K562 (cell line): ENCODE measurements around the gene PIH1D1. TPM values are rescaled to one million over a fixed set of nuclear protein-coding genes. Genes with fewer than 3 reads are reported as not detected.
A peak's percentile ranks its signal among the peaks of the same experiment; 100 is the strongest.

Experiments
- CBX1 ChIP-seq: sonication (generic); IDR thresholded peaks from 2 replicates; pipeline ENCODE4 v1.6.1; 2016; ENCODE audit warnings: antibody characterized with exemption, low read depth, mild to moderate bottlenecking
- DPF2 ChIP-seq: fragments of 450-650 bp; IDR thresholded peaks from 2 replicates; pipeline ENCODE4 v1.6.1; 2016
- EGR1 ChIP-seq: fragments of 450-650 bp; conservative IDR thresholded peaks from 2 replicates; pipeline ENCODE4 v1.6.1; 2017; ENCODE audit warnings: mild to moderate bottlenecking
- EP300 ChIP-seq: IDR thresholded peaks from 2 replicates; pipeline ENCODE4 v1.6.1; 2012; ENCODE audit warnings: low read length, improper control_type of control experiment
- FIP1L1 ChIP-seq: fragments of 200-400 bp; formaldehyde crosslinking; IDR thresholded peaks from 2 replicates; pipeline ENCODE4 v1.6.1; 2018; ENCODE audit warnings: mild to moderate bottlenecking, low read depth, low read length; ENCODE audit not compliant: poor library complexity, severe bottlenecking
- GATA2 ChIP-seq: sonication (generic); formaldehyde crosslinking; IDR thresholded peaks from 2 replicates; pipeline ENCODE4 v1.4.0; 2020; ENCODE audit warnings: mild to moderate bottlenecking, missing genetic modification reagents
- PHF20 ChIP-seq: fragments of 450-650 bp; IDR thresholded peaks from 2 replicates; pipeline ENCODE4 v1.6.1; 2018; ENCODE audit not compliant: partially characterized antibody
- POLR2AphosphoS2 ChIP-seq: IDR thresholded peaks from 2 replicates; pipeline ENCODE4 v1.6.1; 2012; ENCODE audit warnings: low read length, improper control_type of control experiment
- SRSF9 ChIP-seq: fragments of 200-400 bp; formaldehyde crosslinking; IDR thresholded peaks from 2 replicates; pipeline ENCODE4 v1.6.1; 2017; ENCODE audit warnings: low read depth, low read length, borderline replicate concordance
- TAF1 ChIP-seq: IDR thresholded peaks from 2 replicates; pipeline ENCODE4 v1.6.1; 2011; ENCODE audit warnings: mild to moderate bottlenecking, low read length, moderate library complexity; ENCODE audit not compliant: insufficient read depth, control insufficient read depth, severe bottlenecking; ENCODE audit errors: extremely low read depth
- U2AF2 ChIP-seq: fragments of 200-400 bp; formaldehyde crosslinking; optimal IDR thresholded peaks from 2 replicates; pipeline ENCODE3; 2017; ENCODE audit warnings: low read depth, mild to moderate bottlenecking, low read length
- XRCC3 ChIP-seq: fragments of 450-650 bp; IDR thresholded peaks from 2 replicates; pipeline ENCODE4 v1.6.1; 2017; ENCODE audit warnings: mild to moderate bottlenecking, moderate library complexity
- XRCC4 ChIP-seq: IDR thresholded peaks from one replicate; pipeline ENCODE4 v1.6.1; 2011; ENCODE audit not compliant: insufficient read depth, insufficient read length; ENCODE audit errors: extremely low read depth
- ZNF316 ChIP-seq: fragments of 450-650 bp; IDR thresholded peaks from 2 replicates; pipeline ENCODE4 v1.6.1; 2016
- ZNF431 ChIP-seq: sonication (generic); formaldehyde crosslinking; IDR thresholded peaks from 2 replicates; pipeline ENCODE4 v1.8.0; 2022; ENCODE audit warnings: mild to moderate bottlenecking, missing genetic modification reagents
- ZNF699 ChIP-seq: fragments of 250-450 bp; sonication (Bioruptor Pico); IDR thresholded peaks from 2 replicates; pipeline ENCODE4 v1.8.0; 2021; ENCODE audit warnings: mild to moderate bottlenecking, moderate library complexity; ENCODE audit not compliant: insufficient replicate concordance
- ZZZ3 ChIP-seq: fragments of 450-650 bp; IDR thresholded peaks from 2 replicates; pipeline ENCODE4 v1.6.1; 2016; ENCODE audit warnings: antibody characterized with exemption, mild to moderate bottlenecking, moderate library complexity
- polyA plus RNA-seq, 8 experiments: library from polyadenylated mRNA; depleted of rRNA in 4 of 8; stranded (reverse) in 5 of 8; unstranded in 3 of 8; fragments of >200 nt; fragmentation: Nextera tagmentation in 2 of 8; fragmentation: Illumina TruSeq in 1 of 8; extraction: Ambion mirVana in 2 of 8; extraction: Trizol in 1 of 8; gene quantifications; 2 replicates each; pipeline versions ENCODE4 v1.2.1 to v1.2.3, GENCODE V29; 2011 to 2014; ENCODE audit warnings: inconsistent platforms in 1 of 8, missing spikeins in 1 of 8
- total RNA-seq, 7 experiments: library from RNA; depleted of rRNA in 6 of 7; stranded (reverse); fragments of >200 nt in 6 of 7; fragmentation: Illumina TruSeq in 2 of 7; extraction: Trizol in 2 of 7; gene quantifications; 2 replicates each; pipeline versions ENCODE4 v1.2.1 to v1.2.3, GENCODE V29; 2011 to 2021; ENCODE audit warnings: low replicate concordance in 1 of 7
- TF ChIP-seq, protein P1 (sequence below): fragments of 250-450 bp; sonication (Bioruptor Pico); IDR thresholded peaks from 2 replicates; pipeline ENCODE4 v1.8.0; 2022; ENCODE audit warnings: moderate library complexity, mild to moderate bottlenecking, inconsistent platforms
- TF ChIP-seq, protein P2 (sequence below): fragments of 450-650 bp; conservative IDR thresholded peaks from 2 replicates; pipeline ENCODE4 v1.6.1; 2016; ENCODE audit warnings: missing genetic modification characterization, low read depth, mild to moderate bottlenecking, control low read depth, missing compliant biosample characterization
- TF ChIP-seq, protein P3 (sequence below), 2 experiments: fragments of 150-350 bp in 1 of 2; IDR thresholded peaks; 2 replicates each; pipeline ENCODE4 v1.6.1; 2012 to 2016; ENCODE audit warnings: low read depth in 2 of 2, low read length in 2 of 2, mild to moderate bottlenecking in 1 of 2, moderate library complexity in 1 of 2
- TF ChIP-seq, protein P4 (sequence below): sonication (generic); formaldehyde crosslinking; IDR thresholded peaks from 2 replicates; pipeline ENCODE4 v1.8.1; 2023; ENCODE audit warnings: mild to moderate bottlenecking, missing genetic modification reagents, moderate library complexity

PIH1D1 gene
- total and polyA plus RNA-seq, 9 of the 15 experiments (the other 6 are each of a cell fraction or from before 2014, with no cell fraction given): 26.5 to 224 (median 137) TPM

DNA sequence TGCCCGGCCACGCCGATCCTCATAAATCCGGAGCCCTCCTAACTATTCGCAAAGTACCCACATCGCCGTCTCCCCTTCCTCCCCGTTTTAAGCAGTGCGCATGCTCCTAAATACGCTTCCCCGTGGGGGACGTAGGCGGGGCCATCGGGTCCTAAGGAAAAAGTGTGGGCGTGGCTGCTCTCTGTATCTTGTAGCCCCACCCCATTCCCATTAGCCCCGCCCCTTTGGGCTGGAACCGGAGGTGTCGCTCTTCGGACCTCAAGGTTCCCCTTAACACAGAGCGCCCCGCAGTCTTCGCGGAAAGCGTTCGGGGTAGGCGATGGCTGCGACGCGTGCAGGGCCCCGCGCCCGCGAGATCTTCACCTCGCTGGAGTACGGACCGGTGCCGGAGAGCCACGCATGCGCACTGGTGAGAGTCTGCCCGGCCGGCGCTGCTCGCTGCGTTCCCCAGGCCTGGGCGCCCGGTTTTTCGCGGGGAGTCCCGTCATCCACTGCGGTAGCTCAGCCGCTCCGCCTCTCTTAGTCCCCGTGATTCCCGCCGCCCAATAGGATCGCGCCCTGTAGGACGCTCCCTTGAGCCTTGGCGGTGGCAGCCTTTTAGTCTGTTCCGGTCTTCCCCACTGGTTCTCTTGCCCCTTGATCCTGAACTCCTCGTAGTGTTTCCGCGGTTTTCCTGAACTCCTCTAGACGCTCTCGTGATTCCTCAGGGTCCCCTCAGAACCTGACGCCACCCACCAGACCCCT, 1.6 kb upstream of the PIH1D1 start, which contains the start of gene ALDH16A1 (continued):
- TF ChIP-seq POLR2AphosphoS2 (peak; percentile 88; the same call in 1 of the 2 replicates), ZNF699 (no peak), ZZZ3 (no peak), ZNF431 (CRISPR knock-in tag) (no peak; the same call in 1 of the 2 replicates), DPF2 (no peak), FIP1L1 (peak; percentile 54), SRSF9 (no peak), GATA2 (no peak), CBX1 (peak; percentile 38; the same call in 1 of the 2 replicates), PHF20 (peak; percentile 84), EP300 (no peak), TAF1 (peak; percentile 95), ZNF316 (no peak), XRCC4 (no peak), EGR1 (peak; percentile 73), U2AF2 (no peak), XRCC3 (no peak)
- TF ChIP-seq, protein P1, sequence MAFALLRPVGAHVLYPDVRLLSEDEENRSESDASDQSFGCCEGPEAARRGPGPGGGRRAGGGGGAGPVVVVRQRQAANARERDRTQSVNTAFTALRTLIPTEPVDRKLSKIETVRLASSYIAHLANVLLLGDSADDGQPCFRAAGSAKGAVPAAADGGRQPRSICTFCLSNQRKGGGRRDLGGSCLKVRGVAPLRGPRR (CRISPR knock-in tag): no peak
- TF ChIP-seq, protein P2, sequence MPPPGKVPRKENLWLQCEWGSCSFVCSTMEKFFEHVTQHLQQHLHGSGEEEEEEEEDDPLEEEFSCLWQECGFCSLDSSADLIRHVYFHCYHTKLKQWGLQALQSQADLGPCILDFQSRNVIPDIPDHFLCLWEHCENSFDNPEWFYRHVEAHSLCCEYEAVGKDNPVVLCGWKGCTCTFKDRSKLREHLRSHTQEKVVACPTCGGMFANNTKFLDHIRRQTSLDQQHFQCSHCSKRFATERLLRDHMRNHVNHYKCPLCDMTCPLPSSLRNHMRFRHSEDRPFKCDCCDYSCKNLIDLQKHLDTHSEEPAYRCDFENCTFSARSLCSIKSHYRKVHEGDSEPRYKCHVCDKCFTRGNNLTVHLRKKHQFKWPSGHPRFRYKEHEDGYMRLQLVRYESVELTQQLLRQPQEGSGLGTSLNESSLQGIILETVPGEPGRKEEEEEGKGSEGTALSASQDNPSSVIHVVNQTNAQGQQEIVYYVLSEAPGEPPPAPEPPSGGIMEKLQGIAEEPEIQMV (tag): no peak
- TF ChIP-seq, protein P3, sequence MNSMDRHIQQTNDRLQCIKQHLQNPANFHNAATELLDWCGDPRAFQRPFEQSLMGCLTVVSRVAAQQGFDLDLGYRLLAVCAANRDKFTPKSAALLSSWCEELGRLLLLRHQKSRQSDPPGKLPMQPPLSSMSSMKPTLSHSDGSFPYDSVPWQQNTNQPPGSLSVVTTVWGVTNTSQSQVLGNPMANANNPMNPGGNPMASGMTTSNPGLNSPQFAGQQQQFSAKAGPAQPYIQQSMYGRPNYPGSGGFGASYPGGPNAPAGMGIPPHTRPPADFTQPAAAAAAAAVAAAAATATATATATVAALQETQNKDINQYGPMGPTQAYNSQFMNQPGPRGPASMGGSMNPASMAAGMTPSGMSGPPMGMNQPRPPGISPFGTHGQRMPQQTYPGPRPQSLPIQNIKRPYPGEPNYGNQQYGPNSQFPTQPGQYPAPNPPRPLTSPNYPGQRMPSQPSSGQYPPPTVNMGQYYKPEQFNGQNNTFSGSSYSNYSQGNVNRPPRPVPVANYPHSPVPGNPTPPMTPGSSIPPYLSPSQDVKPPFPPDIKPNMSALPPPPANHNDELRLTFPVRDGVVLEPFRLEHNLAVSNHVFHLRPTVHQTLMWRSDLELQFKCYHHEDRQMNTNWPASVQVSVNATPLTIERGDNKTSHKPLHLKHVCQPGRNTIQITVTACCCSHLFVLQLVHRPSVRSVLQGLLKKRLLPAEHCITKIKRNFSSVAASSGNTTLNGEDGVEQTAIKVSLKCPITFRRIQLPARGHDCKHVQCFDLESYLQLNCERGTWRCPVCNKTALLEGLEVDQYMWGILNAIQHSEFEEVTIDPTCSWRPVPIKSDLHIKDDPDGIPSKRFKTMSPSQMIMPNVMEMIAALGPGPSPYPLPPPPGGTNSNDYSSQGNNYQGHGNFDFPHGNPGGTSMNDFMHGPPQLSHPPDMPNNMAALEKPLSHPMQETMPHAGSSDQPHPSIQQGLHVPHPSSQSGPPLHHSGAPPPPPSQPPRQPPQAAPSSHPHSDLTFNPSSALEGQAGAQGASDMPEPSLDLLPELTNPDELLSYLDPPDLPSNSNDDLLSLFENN (IDR thresholded peaks at IDR 0.05; ENCODE audit: low read depth in 2 of 2, low read length in 2 of 2): peak in 1 of 2 experiments; percentile 60; a peak in 1 of 4 replicates
- TF ChIP-seq, protein P4, sequence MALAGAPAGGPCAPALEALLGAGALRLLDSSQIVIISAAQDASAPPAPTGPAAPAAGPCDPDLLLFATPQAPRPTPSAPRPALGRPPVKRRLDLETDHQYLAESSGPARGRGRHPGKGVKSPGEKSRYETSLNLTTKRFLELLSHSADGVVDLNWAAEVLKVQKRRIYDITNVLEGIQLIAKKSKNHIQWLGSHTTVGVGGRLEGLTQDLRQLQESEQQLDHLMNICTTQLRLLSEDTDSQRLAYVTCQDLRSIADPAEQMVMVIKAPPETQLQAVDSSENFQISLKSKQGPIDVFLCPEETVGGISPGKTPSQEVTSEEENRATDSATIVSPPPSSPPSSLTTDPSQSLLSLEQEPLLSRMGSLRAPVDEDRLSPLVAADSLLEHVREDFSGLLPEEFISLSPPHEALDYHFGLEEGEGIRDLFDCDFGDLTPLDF (CRISPR knock-in tag): peak; percentile 71; the same call in 1 of the 2 replicates
